MM.1S (cell line): ENCODE results near the gene NSUN5.

ENCODE experiments used
- DNase-seq: peaks from one replicate; pipeline ENCODE4 v3.0.0-alpha.2; 2015
- H2AFZ ChIP-seq: fragments of 300-600 bp; sonication (generic); 2 replicates; pipeline ENCODE4 v1.6.0; 2016; ENCODE audit warnings: antibody characterized with exemption, low read length
- H3F3A ChIP-seq: fragments of 300-600 bp; sonication (generic); 2 replicates; pipeline ENCODE4 v1.6.1; 2016; ENCODE audit warnings: mild to moderate bottlenecking, antibody characterized with exemption, low read length, moderate library complexity, mixed read lengths; ENCODE audit not compliant: insufficient read depth
- H3K27ac ChIP-seq: fragments of 300-600 bp; sonication (generic); 2 replicates; pipeline ENCODE4 v1.5.1; 2016; ENCODE audit warnings: mild to moderate bottlenecking, low read length
- H3K27me3 ChIP-seq: fragments of 300-600 bp; sonication (generic); replicated peaks from 2 replicates; pipeline ENCODE4 v1.6.0; 2016; ENCODE audit warnings: low read length; ENCODE audit not compliant: insufficient read depth
- H3K36me3 ChIP-seq: fragments of 300-600 bp; sonication (generic); replicated peaks from 2 replicates; pipeline ENCODE4 v1.6.1; 2016; ENCODE audit warnings: mild to moderate bottlenecking, low read length, mixed read lengths; ENCODE audit not compliant: insufficient read depth
- H3K4me1 ChIP-seq: fragments of 300-600 bp; sonication (generic); 2 replicates; pipeline ENCODE4 v1.6.1; 2016; ENCODE audit warnings: low read length, mixed read lengths
- H3K4me2 ChIP-seq: fragments of 300-600 bp; sonication (generic); 2 replicates; pipeline ENCODE4 v1.6.0; 2016; ENCODE audit warnings: low read depth, low read length
- H3K4me3 ChIP-seq: fragments of 300-600 bp; sonication (generic); 2 replicates; pipeline ENCODE4 v1.5.1; 2016; ENCODE audit warnings: low read length, mixed read lengths
- H3K79me2 ChIP-seq: fragments of 300-600 bp; sonication (generic); 2 replicates; pipeline ENCODE4 v1.6.1; 2016; ENCODE audit warnings: mixed run types, low read length, mixed read lengths
- H3K9ac ChIP-seq: fragments of 300-600 bp; sonication (generic); 2 replicates; pipeline ENCODE4 v1.6.1; 2016; ENCODE audit warnings: low read length, mixed read lengths
- H3K9me2 ChIP-seq: fragments of 300-600 bp; sonication (generic); replicated peaks from 2 replicates; pipeline ENCODE4 v1.6.1; 2016; ENCODE audit warnings: mild to moderate bottlenecking, low read length, mixed read lengths; ENCODE audit not compliant: insufficient read depth
- H3K9me3 ChIP-seq: fragments of 300-600 bp; sonication (generic); replicated peaks from 2 replicates; pipeline ENCODE4 v1.6.1; 2016; ENCODE audit warnings: mild to moderate bottlenecking, low read length, mixed read lengths; ENCODE audit not compliant: insufficient read depth
- H4K20me1 ChIP-seq: fragments of 300-600 bp; sonication (generic); 2 replicates; pipeline ENCODE4 v1.6.1; 2016; ENCODE audit warnings: mild to moderate bottlenecking, low read length, moderate library complexity, mixed read lengths; ENCODE audit not compliant: insufficient read depth
- CTCF ChIP-seq: fragments of 300-600 bp; sonication (generic); IDR thresholded peaks from 2 replicates; pipeline ENCODE4 v1.5.1; 2016; ENCODE audit warnings: antibody characterized with exemption, low read length, mixed read lengths
- EZH2 ChIP-seq: fragments of 300-600 bp; sonication (generic); optimal IDR thresholded peaks from 2 replicates; pipeline ENCODE3; 2017; ENCODE audit warnings: low read depth, mild to moderate bottlenecking, antibody characterized with exemption, low read length, mixed read lengths
- EZH2phosphoT487 ChIP-seq: fragments of 300-600 bp; sonication (generic); IDR thresholded peaks from 2 replicates; pipeline ENCODE4 v1.6.1; 2018; ENCODE audit warnings: antibody characterized with exemption, low read length

The NSUN5 gene

GRCh38 chr7:73345951-73346350, 37.3 kb upstream of the NSUN5 start:
- no peaks in the 10 kb centered on the region for H3K27me3 ChIP-seq
- no peak overlapping the region for H3K4me3 ChIP-seq
- no peak overlapping the region for H2AFZ ChIP-seq
- no peak for TF ChIP-seq CTCF
- DNase-seq = no peak
- H3K4me1 ChIP-seq = peaks cover 6% of the 10 kb centered on the region; the same call in 1 of the 2 replicates
- no peaks in the 10 kb centered on the region for H3K79me2 ChIP-seq
- H4K20me1 ChIP-seq = no peaks in the 10 kb centered on the region
- no peak overlapping the region for H3K27ac ChIP-seq
- H3K36me3 ChIP-seq = no peaks in the 10 kb centered on the region
- no peaks in the 10 kb centered on the region for H3F3A ChIP-seq
- H3K4me2 ChIP-seq = no peak overlapping the region
- H3K9ac ChIP-seq = no peak overlapping the region
- no peaks in the 10 kb centered on the region for H3K9me2 ChIP-seq
- no peaks in the 10 kb centered on the region for H3K9me3 ChIP-seq

GRCh38 chr7:73345538-73345937, 36.9 kb upstream of the NSUN5 start:
- Histone ChIP-seq H2AFZ (no peak overlapping the region), H3K79me2 (no peaks in the 10 kb centered on the region), H3K4me2 (no peak overlapping the region)

GRCh38 chr7:73343671-73344380, 35.2 kb upstream of the NSUN5 start:
- Histone ChIP-seq H3K4me2 (no peak overlapping the region), H3K4me3 (no peak overlapping the region), H2AFZ (no peak overlapping the region), H3K4me1 (peaks cover 6% of the 10 kb centered on the region; the same call in 1 of the 2 replicates), H3K79me2 (no peaks in the 10 kb centered on the region), H3K9me2 (no peaks in the 10 kb centered on the region), H3F3A (no peaks in the 10 kb centered on the region), H3K27me3 (no peaks in the 10 kb centered on the region), H4K20me1 (no peaks in the 10 kb centered on the region), H3K27ac (no peak overlapping the region), H3K36me3 (no peaks in the 10 kb centered on the region), H3K9ac (no peak overlapping the region), H3K9me3 (no peaks in the 10 kb centered on the region)
- TF ChIP-seq CTCF (no peak), EZH2 (no peak), EZH2phosphoT487 (no peak)
- DNase-seq = no peak

More at GRCh38 chr7:73345538-73345937, 36.9 kb upstream of the NSUN5 start:
- Histone ChIP-seq H3K9me2 (no peaks in the 10 kb centered on the region), H3K27ac (no peak overlapping the region), H3K27me3 (no peaks in the 10 kb centered on the region), H4K20me1 (no peaks in the 10 kb centered on the region), H3K9me3 (no peaks in the 10 kb centered on the region), H3K4me1 (peaks cover 6% of the 10 kb centered on the region; the same call in 1 of the 2 replicates), H3K4me3 (no peak overlapping the region), H3F3A (no peaks in the 10 kb centered on the region), H3K9ac (no peak overlapping the region), H3K36me3 (no peaks in the 10 kb centered on the region)
- no peak for DNase-seq
- TF ChIP-seq CTCF (no peak), EZH2 (no peak), EZH2phosphoT487 (no peak)
